GM18498 (cell line): ENCODE results near the gene FHL2.

ENCODE experiments used
- ATAC-seq: cut with Tn5 transposase; IDR thresholded peaks from one replicate; pipeline ENCODE4 v1.9.1; 2021; ENCODE audit warnings: mild to moderate bottlenecking, moderate library complexity; ENCODE audit not compliant: unreplicated experiment

The FHL2 gene

DNA sequence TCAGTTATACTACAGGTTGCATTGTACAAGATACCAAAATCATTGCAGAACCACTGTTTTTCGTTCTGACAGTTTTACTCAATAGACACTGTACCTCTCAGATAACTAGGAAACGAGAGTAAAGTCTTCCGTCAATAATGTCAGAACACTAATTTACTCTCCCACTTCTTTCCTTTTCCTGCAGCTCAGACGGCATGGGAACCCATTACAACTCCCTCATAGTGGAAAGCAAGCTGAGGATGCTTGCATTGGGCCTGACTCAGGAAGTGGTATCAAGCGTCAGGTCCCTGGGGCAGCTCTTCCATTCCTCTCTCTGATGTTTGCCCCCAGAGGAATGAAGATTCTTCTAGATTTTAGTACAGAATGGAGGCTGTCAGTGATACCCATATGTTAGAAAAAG is 23.9 kb upstream of the FHL2 start:
- ATAC-seq: no peak

DNA sequence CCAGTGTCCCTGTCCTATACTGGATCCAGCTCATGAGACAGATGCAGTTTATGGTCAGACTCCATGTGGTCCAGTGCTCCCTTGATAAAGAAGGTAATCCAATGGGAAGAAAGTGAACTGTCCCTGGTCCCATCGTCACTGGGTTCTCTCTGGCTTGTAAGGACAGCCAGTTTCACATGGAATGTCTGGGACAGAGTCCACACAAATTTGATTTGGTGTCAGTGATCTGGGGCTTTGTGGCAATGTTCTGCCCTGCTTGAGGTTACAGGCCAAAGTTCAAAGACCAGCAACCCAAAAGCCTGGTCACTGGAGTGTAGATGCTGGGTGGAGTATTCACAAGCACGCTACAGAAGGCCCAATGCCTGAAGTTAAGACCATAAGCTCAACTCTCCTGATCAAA is 22.2 kb upstream of the FHL2 start:
- no peak for ATAC-seq

DNA sequence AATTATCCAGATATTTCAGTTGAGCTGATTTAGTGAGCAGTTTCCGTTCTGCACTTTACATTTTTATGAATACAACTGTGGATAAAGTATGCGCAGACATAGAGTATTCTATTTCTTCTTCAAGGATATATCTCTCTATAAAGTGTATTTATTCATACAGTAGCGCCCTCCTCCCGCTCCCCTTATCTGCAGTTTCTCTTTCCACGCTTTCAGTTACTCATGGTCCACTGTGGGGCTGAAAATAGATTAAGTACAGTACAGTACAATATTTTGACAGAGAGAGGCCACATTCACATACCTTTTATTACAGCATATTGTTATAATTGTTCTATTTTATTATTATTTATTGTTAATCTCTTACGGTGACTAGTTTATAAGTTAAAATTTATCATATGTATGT is 19.7 kb upstream of the FHL2 start:
- no peak for ATAC-seq

DNA sequence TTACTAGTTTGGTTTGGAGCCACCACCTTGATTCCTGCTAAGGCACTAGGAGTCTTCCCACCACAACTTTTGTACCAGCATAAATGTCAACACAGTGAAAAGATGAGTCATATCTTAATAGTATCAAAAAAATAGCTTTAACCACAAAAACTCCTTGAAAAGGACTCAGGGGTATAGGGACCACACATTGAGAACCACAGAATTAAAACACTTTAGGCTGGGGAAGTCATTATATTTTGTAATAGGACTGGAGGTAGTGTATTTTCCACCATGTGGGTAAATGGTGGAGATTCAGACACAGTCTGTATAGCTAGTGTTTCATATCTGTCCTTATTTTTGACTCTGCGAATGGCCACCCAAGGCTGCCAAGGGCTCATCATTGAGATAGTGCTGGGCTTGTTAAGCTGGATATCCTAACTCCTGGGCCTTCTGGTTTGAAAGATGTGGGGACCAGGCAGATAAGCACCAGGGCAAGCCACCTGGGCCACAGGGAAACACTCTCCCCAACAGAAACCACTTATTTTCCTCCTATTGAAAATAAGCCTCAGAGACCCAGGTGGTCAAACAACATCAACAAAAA is 19.1 kb upstream of the FHL2 start:
- no peak for ATAC-seq

DNA sequence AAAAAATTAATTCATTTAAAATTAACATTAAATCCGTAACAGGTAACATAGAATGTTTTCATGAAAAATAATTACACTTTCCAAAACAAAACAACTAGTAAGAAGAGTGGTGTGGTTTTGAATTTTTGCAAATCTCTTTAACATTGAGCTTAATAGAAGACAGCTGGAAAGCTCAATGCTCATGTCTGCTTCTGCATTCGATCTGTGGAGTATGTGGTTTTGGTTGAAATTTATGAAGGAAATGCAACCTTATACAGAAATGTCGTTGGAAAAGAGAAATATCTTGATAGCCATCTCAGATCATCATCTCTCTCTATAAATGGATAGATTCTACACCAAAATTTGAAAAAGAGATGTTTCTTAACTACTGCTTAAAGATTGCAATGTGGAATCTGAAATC is 17.3 kb upstream of the FHL2 start:
- ATAC-seq: no peak

DNA sequence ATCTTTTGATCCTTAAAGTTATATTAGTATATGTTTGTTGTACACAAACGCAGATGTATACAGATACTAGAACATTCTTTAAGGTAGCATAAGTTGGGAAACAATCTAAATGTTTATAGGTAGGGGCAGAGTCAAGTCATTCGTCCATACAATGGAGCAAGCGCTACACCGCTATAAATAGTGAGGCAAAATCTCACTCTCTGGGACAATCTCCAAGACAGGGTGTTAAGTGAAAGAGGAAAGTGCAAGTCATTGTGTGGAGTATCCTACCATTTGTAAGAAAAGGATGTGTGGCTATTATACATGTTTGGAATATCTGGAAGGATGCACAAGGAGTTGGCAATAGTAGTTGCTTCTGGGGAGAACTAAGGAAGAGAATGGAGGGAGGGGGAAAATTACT is 16.2 kb upstream of the FHL2 start:
- no peak for ATAC-seq

DNA sequence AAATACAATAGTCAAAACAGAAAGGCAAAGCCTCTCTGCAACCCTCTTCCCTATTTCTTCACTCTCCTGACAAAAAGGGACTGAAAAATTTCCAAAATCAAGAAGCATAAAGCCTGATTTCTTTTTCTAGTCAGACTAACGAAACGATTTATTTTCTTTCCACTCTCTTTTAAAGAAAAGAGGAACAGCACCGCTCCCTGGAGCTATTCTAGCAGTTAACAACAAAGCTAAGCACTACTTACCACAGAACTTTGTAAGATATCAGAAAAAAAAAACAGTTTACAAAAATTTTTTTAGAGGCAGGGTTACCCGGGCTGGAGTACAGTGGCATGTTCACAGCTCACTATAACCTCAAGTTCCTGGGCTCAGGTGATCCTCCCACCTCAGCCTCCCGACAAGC is 14.4 kb upstream of the FHL2 start:
- ATAC-seq: no peak

DNA sequence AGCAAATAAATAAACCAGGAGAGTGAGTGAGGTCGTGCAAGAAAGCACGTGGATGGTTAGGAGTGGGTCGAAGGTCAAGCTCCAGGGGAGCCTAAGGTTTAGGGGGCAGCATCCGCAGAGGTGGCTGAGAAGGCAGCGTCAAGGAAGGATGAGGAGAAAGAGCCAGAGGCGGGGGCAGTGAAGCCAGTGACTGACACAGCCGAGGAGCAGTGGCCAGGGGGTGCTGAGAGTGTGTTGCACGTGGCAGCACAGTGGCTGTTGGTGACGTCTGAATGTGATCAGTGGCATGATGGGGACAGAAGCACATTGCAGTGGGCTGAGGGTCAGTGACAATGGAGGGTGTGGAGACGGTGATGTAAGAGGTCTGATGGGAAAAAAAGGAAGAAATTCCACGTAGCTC is 13.7 kb upstream of the FHL2 start:
- no peak for ATAC-seq

DNA sequence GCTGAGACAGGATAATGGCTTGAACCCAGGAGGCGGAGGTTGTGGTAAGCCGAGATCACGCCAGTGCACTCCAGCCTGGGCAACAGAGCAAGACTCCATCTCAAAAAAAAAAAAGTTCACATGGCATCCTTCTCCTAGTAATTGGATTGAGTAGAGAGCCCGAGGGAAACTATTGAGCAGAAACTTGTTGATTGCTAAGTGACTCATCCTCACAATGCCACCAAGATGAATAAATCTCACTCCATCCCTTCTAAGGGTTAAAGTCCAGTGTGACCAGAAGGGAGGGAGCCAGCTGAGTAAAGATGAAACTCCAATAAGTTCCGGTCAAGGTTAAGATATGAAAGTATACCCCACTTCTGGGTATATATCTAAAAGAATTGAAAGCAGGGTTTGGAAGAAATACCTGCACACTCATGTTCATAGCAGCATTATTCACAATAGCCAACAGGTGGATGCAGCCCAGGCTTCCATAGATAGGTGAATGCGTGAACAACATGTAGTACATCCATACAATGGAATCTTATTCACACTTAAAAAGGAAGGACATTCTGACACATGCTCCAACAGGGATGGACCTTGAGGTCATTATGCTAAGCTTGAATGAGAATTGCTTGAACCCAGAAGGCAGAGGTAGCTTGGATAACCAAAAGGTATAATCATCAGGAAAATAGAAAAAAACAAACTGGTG is 13.0 kb upstream of the FHL2 start:
- peak; percentile 70 for ATAC-seq

DNA sequence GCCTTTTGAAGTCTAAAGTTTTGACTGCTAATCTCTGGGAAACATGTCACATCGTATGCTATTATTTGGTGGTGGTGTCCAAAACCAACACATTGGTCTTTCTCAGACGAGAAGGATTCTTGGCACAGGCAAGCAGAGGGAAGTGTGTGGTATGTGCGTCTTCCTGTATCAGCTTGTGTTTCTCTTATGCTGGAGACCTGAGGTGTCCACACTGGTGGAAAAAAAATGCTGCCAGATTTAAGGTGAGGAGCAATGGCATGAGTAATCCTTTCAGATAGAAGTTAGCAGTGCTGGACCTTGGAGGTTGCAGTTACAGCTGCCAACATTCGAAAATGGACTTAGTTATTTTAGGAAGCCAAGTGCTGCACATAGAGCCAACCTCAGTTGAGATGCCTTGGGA is 11.7 kb upstream of the FHL2 start:
- no peak for ATAC-seq

DNA sequence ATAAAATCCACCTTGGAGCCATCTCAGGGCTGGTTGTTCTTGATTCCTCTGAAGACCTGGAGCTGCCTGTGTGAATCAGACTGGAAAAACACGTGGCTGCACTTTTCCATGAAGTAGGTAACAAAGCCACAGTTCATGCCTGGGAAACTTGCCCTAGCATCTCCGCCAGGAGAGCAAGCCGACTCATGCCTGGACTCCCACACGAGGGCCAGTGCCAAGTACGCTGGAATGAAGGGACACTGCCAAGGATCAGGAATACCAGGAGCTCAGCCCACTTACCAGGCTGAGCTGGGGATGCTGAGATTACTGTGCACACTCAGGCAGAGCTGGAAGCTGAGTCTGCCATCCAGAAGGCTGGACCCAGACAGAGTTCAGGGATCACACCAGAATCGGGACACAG is 10.9 kb upstream of the FHL2 start:
- no peak for ATAC-seq

DNA sequence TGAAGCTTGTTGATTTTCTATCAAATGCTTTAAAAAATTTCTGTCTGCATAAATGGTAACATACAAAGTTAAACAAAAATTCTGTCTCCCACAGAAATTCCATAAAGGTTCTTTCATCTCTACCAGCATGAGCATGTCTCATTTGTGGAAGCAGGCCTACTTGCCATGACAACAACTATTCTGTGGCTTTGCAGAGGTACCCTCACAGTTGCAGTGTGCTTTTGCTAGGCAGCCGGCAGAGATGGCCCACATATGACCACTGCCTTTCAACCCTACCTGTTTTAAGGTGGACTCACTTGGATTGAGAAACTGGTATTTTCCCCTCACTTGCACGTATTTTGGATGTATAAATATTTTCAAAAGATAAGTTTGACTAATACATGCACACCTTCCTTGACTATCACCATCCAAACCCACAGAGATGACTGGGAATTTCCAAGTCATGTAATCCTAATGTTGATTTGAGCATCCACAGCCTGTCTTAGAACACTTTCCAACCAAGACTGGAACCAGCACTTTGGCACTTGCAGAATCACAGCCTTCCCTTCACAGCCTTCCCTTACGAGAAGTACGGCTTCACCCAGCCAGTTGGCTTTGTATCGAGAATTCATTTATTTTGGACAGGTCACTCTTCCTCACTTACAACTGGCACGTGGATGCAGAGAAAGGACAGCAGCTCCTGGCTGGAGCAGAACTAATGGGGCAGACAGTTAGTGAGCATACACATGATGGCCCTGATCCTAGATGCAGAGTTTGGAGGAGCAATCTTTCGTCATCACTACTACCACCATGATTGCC is 9.3 kb upstream of the FHL2 start:
- ATAC-seq: no peak

DNA sequence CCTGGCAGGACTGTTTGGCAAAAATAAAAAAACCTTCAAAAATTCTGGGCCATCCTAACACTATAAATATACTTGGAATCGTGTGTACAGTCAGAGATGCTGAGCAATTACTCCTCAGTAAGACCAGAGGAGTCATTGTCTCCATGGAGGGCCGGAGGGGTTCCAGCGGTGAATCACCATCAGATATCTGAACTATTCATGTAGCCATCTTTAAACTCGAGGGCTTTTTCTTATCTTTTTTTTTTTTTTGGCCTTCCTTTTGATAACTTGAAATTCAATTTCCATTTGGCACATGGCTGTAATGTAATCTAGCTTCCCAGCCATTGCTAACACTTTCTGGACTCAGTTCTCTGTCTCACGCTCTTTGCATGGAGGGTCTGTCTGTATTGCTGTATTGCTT is 7.4 kb upstream of the FHL2 start:
- ATAC-seq: no peak

DNA sequence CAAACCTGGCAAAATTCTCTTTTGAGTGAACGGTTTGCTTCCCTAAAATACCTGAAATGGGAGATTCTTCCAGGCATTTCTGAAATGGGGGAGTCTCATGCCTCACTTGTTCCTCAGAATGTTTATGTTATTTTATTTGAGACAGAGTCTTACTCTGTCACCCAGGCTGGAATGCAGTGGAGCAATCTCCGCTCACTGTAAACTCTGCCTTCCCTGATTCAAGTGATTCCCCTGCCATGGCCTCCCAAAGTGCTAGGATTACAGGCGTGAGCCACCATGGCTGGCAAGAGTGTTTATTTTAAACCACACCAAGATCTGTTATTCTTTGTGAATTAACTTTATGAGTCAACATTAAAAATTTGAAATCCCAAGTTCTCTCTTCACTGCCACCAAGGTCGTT is 6.4 kb upstream of the FHL2 start:
- ATAC-seq: no peak

DNA sequence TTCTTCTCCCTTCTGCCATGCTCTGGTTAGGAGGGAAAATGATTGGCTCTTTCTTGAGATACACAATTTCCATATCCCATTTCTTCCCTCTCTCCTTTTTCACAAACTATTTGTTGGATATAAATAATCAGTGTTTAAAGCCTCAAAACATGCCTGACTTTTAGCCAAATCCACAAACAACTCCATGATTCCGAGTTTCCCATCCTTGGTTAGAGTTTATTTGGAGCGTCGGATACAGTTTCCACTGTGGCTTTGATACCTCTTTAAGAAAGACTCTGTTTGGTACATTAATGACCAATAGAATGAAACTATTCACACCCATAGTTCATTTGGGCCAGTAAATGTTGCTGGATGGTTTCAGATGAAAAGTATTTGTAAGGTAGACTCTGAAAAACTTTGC is 5.9 kb upstream of the FHL2 start:
- no peak for ATAC-seq

DNA sequence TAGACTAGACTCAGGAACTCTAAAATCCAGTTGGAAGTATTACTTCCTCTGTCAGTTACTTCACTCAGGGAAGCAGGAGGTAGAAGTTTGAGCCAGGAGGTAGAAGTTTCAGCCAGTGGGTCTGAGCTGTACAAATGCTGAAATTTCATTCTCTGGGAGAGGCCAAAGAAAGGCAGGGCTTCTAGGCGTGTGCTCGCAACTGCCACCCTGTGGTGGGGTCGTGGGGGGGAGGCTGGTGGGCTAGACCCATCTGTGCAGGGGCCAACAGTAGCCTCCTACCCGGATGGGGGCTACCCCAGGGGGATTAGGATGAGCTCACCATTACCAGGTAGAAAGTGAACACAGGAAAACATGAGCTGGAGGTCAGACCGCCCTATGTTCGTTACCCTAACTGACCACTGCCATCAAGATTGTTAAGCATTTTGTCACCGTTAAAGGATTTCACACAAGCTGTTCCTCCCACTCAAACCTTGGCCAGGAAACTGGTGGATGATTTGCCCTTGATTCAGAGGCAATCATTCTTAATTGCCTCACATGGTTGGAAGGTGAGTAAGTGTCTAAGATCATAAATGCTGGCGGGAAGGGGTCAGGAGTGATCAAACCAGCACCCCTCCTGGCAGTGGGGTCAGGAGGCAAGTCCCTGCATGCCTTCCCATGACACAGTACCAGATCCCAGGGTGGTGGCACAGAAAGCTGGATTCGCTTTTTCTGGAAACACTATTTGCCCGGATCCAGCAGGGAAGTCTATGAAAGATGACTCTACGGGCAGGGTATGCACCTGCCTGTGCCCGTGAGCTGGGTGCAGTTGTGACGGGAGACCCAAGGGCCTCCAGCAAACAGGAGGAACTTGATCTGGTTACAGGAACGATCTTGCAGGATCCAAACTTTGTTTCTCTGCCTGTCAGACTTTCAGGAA is 5.2 kb upstream of the FHL2 start:
- no peak for ATAC-seq

DNA sequence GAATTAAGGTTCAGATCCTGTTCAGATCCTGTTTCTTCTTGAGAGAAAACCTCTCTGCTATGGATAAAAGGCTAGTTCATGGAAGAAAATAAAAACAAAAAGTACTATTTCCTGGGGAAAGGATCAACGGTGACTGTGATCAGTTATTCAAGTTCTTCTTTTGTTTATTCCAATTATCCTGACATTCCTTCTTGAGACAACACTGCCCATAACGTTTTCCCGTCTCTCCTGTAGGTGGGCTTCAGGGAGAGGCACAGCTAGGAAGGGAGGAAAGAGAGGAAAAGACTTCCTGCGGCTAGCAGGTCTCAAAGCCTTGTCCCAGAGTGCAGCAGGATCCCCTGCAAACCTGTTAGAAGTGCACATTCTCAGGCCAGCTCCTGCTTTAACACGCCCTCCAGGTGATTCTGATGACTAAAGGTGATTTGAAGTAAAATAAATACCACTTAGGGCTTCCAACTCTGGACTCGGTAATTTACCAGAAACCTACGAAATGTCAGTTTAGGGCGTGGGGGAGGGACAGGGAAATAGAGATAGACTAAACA is 4.5 kb upstream of the FHL2 start:
- ATAC-seq: no peak

DNA sequence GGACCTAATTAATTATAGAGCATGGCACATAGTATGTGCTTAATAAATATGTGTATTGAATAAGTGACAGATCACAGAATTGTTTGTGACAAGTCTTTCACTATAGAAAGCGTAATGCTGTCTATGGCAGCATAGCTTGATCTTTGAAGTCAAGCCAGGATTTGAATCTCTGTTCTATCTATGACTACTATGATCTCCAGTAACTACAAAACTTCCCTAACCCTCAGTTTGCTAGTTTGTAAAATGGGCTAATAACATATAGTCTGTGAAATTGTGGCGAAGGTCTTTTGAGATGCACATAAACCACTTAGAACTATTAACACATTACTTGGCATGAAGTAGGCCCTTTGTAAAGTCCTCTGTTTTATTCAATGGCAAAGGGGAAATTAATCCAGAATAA is 4.0 kb upstream of the FHL2 start:
- no peak for ATAC-seq

DNA sequence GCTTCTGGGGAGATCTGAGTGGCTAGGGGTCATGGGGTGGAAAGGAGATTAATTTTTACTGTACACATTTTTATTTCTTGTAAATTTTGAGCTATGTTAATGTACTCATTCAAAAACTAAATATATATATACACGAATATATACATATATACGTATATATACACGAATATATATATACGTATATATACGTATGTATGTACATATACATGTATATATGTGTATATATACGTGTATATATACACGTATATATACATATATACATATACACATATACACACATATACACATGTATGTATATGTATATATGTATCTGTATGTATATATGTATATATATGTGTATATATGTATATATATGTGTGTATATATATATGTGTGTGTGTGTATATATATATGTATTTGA is 3.0 kb upstream of the FHL2 start:
- ATAC-seq: no peak

DNA sequence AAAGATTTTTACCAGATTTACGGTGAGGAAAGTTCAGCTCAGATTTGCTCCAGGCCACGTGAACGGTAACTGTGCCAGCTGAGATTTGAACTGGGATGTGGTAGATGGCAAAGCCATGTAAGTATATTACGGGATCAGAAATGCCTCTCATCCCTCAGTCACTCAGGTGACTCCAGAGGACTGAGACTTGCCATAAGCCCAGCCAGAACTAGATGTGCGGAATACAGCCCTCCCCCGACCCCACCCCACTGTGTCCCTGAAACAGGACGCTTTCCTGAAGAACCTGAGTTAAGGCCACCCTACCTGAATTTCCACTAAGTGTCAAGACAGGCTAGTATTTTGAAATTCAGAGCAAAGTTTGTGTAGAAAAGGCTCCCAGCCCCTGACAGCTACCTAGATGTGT is 1.3 kb upstream of the FHL2 start:
- no peak for ATAC-seq

DNA sequence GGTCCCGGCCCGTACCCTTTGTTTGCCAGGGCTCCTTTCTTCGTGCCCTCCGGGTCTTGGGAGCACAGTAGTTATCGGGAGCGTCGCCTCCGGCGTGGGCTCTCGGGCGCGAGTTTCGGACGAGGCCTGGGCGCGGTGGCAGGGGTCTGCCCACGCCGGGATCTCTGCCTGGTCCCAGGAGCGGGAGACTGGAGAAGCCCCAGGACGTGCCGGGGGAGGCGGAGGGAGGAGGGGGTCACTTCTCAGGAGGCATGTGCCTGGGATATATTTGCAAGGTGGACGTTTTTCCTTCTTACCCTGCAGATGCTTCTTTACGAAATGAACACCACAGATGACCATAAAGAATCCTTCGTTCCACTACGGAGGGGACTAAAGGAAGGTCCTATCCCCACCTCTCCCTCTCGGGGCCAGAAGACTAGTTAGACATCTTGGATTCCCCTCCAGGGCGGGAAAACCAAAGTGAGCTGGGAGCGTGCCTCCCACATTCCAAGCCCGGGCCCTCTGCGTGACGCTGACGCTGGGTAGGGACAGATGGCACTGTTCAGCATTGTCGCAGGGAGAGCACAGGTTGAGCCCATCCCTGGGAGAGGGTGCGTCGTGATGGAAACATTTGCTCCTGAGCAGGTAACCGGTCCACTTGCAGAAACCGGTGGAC is 483 bp upstream of the FHL2 start:
- ATAC-seq: no peak
